ENCODE results near the gene MITF. TPM values are rescaled to one million over a fixed set of nuclear protein-coding genes. Genes with fewer than 3 reads are reported as not detected.

The MITF gene
- polyA plus RNA-seq, 1 donor (not counting 4 experiments of a cell fraction or from before 2014, with no cell fraction given) = 2.7 TPM

DNA sequence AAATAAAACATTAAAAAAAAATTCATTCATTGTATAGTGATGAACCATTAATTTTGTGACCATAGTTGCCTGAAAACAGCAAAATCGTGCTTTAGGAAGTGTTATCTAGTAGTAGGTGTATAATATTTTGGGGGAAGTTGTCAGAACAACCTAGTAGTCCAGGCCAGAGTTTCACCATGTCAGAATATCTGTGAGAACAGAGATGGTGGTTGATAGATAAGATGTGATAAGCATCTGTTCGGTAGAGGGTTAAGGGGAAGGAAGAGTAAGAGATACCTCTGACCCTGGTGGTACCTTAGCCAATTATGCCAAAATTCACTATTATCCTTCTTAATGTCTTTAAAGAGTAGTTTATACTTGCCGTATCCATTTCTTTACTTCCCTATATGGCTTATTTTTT is 113.8 kb downstream of the MITF start:
- no peak for DNase-seq (ENCODE audit: low read depth, low spot score)

DNA sequence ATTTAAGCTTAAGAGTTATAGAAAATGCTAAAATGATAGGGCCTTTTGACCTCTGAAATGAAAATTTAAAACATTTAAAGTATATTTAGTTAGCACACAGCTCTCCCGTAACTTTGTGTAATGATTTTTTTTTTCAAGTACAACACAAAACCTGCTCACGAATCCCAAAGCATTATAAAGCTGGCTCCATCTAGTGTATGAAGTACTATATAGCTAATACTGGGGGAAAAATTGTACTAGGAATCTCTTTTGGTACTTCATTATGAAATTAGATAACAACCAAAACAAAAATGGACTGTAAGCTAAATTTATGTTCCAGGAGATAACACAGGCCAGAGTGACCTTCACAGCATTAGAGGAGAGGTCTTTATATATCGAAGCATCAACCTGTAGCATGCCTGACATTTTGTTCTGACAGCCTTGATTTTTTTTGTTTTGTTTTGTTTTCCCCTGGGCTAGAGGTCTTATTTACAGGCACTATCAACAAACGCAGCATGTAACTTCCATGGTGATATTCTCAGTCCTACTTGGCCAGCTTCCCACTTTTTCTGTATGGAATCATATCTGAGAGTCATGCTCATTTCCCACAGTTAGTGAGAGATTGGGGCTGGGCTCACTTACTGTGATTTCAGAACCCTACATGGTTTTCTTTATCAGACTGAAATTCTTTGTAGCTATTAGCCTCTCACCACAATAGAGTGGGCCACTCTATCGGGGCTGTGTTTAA is 116.3 kb downstream of the MITF start:
- Histone ChIP-seq H3K36me3 (ENCODE audit: control insufficient read depth in 2 of 2, extremely low read depth in 1 of 2, insufficient read depth in 2 of 2, low read length in 2 of 2) (no peaks in the 10 kb centered on the region), H3K27ac (ENCODE audit: control insufficient read depth, insufficient read depth, low read length) (no peak overlapping the region), H3K9me1 (ENCODE audit: control insufficient read depth, extremely low read depth, insufficient read depth, low read length) (no peaks in the 10 kb centered on the region), H3K9me3 (ENCODE audit: control insufficient read depth, low read depth, low read length) (no peaks in the 10 kb centered on the region), H3K9ac (ENCODE audit: control insufficient read depth, extremely low read depth, insufficient read depth, low read length) (no peak overlapping the region), H3K27me3 (ENCODE audit: control insufficient read depth, extremely low read depth, insufficient read depth, low read length) (no peaks in the 10 kb centered on the region), H3K79me2 (ENCODE audit: control insufficient read depth, insufficient read depth, low read length) (no peaks in the 10 kb centered on the region), H4K20me1 (ENCODE audit: control insufficient read depth, extremely low read depth, insufficient read depth, low read length) (no peaks in the 10 kb centered on the region), H3K4me1 (ENCODE audit: control insufficient read depth, extremely low read depth, insufficient read depth, low read length) (no peaks in the 10 kb centered on the region), H3K4me2 (ENCODE audit: control insufficient read depth, extremely low read depth, insufficient read depth, low read depth, low read length) (no peak overlapping the region), H2AFZ (ENCODE audit: control insufficient read depth, low read length) (no peak overlapping the region), H3K4me3 (ENCODE audit: control insufficient read depth in 2 of 3, extremely low read depth in 1 of 3, insufficient read depth in 2 of 3, low read depth in 1 of 3, low read length in 3 of 3) (no peak overlapping the region)
- dilution Hi-C loops (cut with MboI; ENCODE audit: extremely low pct_ligation_motif_present, low sequenced_read_pairs) = no loop called here
- DNase-seq (ENCODE audit: low read depth, low spot score) = no peak
- TF ChIP-seq, protein P1, sequence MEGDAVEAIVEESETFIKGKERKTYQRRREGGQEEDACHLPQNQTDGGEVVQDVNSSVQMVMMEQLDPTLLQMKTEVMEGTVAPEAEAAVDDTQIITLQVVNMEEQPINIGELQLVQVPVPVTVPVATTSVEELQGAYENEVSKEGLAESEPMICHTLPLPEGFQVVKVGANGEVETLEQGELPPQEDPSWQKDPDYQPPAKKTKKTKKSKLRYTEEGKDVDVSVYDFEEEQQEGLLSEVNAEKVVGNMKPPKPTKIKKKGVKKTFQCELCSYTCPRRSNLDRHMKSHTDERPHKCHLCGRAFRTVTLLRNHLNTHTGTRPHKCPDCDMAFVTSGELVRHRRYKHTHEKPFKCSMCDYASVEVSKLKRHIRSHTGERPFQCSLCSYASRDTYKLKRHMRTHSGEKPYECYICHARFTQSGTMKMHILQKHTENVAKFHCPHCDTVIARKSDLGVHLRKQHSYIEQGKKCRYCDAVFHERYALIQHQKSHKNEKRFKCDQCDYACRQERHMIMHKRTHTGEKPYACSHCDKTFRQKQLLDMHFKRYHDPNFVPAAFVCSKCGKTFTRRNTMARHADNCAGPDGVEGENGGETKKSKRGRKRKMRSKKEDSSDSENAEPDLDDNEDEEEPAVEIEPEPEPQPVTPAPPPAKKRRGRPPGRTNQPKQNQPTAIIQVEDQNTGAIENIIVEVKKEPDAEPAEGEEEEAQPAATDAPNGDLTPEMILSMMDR (optimal IDR thresholded peaks at IDR 0.05 in 1 of 3, IDR thresholded peaks at IDR 0.05 in 1 of 3, conservative IDR thresholded peaks at IDR 0.05 in 1 of 3; ENCODE audit: extremely low read depth in 1 of 3, insufficient read depth in 2 of 3, low read length in 3 of 3) = peak in 2 of 3 experiments; percentile 19 to 24
- TF ChIP-seq EZH2 (IDR thresholded peaks at IDR 0.05; ENCODE audit: low read length) = no peak
- no peak for FAIRE-seq

More for the DNA sequence above, 113.8 kb downstream of the MITF start:
- no peaks in the 10 kb centered on the region for H3K9me3 ChIP-seq (ENCODE audit: control insufficient read depth, low read depth, low read length)
- FAIRE-seq = no peak
- H3K9me1 ChIP-seq (ENCODE audit: control insufficient read depth, extremely low read depth, insufficient read depth, low read length) = no peaks in the 10 kb centered on the region
- dilution Hi-C loops (cut with MboI; ENCODE audit: extremely low pct_ligation_motif_present, low sequenced_read_pairs) = no loop called here
- no peak overlapping the region for H3K27ac ChIP-seq (ENCODE audit: control insufficient read depth, insufficient read depth, low read length)
- H3K4me3 ChIP-seq (ENCODE audit: control insufficient read depth in 2 of 3, extremely low read depth in 1 of 3, insufficient read depth in 2 of 3, low read depth in 1 of 3, low read length in 3 of 3) = no peak overlapping the region
- TF ChIP-seq EZH2 (IDR thresholded peaks at IDR 0.05; ENCODE audit: low read length) = no peak
- TF ChIP-seq, protein P1 (optimal IDR thresholded peaks at IDR 0.05 in 1 of 3, IDR thresholded peaks at IDR 0.05 in 1 of 3, conservative IDR thresholded peaks at IDR 0.05 in 1 of 3; ENCODE audit: extremely low read depth in 1 of 3, insufficient read depth in 2 of 3, low read length in 3 of 3) = no peak
- no peak overlapping the region for H3K9ac ChIP-seq (ENCODE audit: control insufficient read depth, extremely low read depth, insufficient read depth, low read length)
- H3K4me1 ChIP-seq (ENCODE audit: control insufficient read depth, extremely low read depth, insufficient read depth, low read length) = no peaks in the 10 kb centered on the region
- H2AFZ ChIP-seq (ENCODE audit: control insufficient read depth, low read length) = no peak overlapping the region
- H3K27me3 ChIP-seq (ENCODE audit: control insufficient read depth, extremely low read depth, insufficient read depth, low read length) = no peaks in the 10 kb centered on the region
- no peak overlapping the region for H3K4me2 ChIP-seq (ENCODE audit: control insufficient read depth, extremely low read depth, insufficient read depth, low read depth, low read length)
- H3K36me3 ChIP-seq (ENCODE audit: control insufficient read depth in 2 of 2, extremely low read depth in 1 of 2, insufficient read depth in 2 of 2, low read length in 2 of 2) = no peaks in the 10 kb centered on the region
- H4K20me1 ChIP-seq (ENCODE audit: control insufficient read depth, extremely low read depth, insufficient read depth, low read length) = no peaks in the 10 kb centered on the region
- no peaks in the 10 kb centered on the region for H3K79me2 ChIP-seq (ENCODE audit: control insufficient read depth, insufficient read depth, low read length)

All from keratinocyte (primary cell).